GM12878 (cell line): ENCODE data around the gene PARP15. TPM values are rescaled to one million over a fixed set of nuclear protein-coding genes. Genes with fewer than 3 reads are reported as not detected.

Source experiments
- ATAC-seq: fragments of 200-7000 bp; cut with Tn5 transposase; 3 replicates; pipeline ENCODE4 v1.9.1; 2020; ENCODE audit warnings: mild to moderate bottlenecking, moderate library complexity
- BruUV-seq: library from RNA; stranded (reverse); fragments of 400-500 nt; replicated peaks from 2 replicates; lab custom pipeline; 2021; lab: Mats Ljungman, UMichigan
- CTCF ChIA-PET: fragments of 300-600 bp; sonication (Branson Sonifier 250); formaldehyde crosslinking; extraction: SDS; loops from one replicate; lab custom pipeline; 2021; ENCODE audit warnings: inconsistent platforms; lab: Yijun Ruan, JAX
- POLR2A ChIA-PET: fragments of 350-600 bp; formaldehyde crosslinking; extraction: SDS; loops from one replicate; lab custom pipeline; 2021; ENCODE audit warnings: inconsistent platforms; lab: Charles Lee
- RAD21 ChIA-PET: fragments of 300-600 bp; sonication (Branson Sonifier 250); formaldehyde crosslinking; loops from one replicate; lab custom pipeline; 2023; ENCODE audit warnings: antibody characterized with exemption; ENCODE audit not compliant: unreplicated experiment; lab: Charles Lee
- SMC1A ChIA-PET: fragments of 300-600 bp; sonication (Branson Sonifier 250); formaldehyde crosslinking; loops from one replicate; lab custom pipeline; 2023; ENCODE audit not compliant: unreplicated experiment, uncharacterized antibody; lab: Charles Lee
- DNase-seq: peaks from one replicate; pipeline ENCODE4 v3.0.0-alpha.2; 2011; ENCODE audit warnings: low read depth, low spot score
- FAIRE-seq: peaks from 3 replicates; lab custom pipeline; 2011; peaks lifted over from hg19 to GRCh38; lab: Jason Lieb, UNC
- H2AFZ ChIP-seq: 2 replicates; pipeline ENCODE4 v1.6.0; 2011; ENCODE audit warnings: low read depth, low read length, control low read depth; ENCODE audit not compliant: control insufficient read depth
- H3K27ac ChIP-seq: 2 replicates; pipeline ENCODE4 v1.5.1; 2011; ENCODE audit warnings: control low read depth; ENCODE audit not compliant: control insufficient read depth, insufficient read depth
- H3K27me3 ChIP-seq, 2 experiments: replicated peaks in 1 of 2; 2 replicates each; pipeline versions ENCODE4 v1.6.0 to v1.6.1; 2011; ENCODE audit warnings: low read length in 1 of 2; ENCODE audit not compliant: control insufficient read depth in 2 of 2, insufficient read depth in 2 of 2
- H3K36me3 ChIP-seq, 2 experiments: 2 replicates each; pipeline ENCODE4 v1.5.1; 2011; ENCODE audit warnings: low read length in 1 of 2; ENCODE audit not compliant: control insufficient read depth in 2 of 2, insufficient read depth in 2 of 2
- H3K4me1 ChIP-seq: 2 replicates; pipeline ENCODE4 v1.6.1; 2011; ENCODE audit warnings: mild to moderate bottlenecking, low read length, moderate library complexity, mixed read lengths; ENCODE audit not compliant: control insufficient read depth, insufficient read depth
- H3K4me2 ChIP-seq: 2 replicates; pipeline ENCODE4 v1.6.0; 2011; ENCODE audit warnings: control low read depth; ENCODE audit not compliant: control insufficient read depth, insufficient read depth
- H3K4me3 ChIP-seq: fragments of 200-600 bp; sonication (generic); 2 replicates; pipeline ENCODE4 v1.5.1; 2016
- H3K79me2 ChIP-seq: 2 replicates; pipeline ENCODE4 v1.6.0; 2011; ENCODE audit warnings: low read length; ENCODE audit not compliant: control insufficient read depth, insufficient read depth
- H3K9ac ChIP-seq: 2 replicates; pipeline ENCODE4 v1.8.0; 2011; ENCODE audit warnings: low read length, control low read depth, mixed read lengths; ENCODE audit not compliant: control insufficient read depth, insufficient read depth
- H3K9me3 ChIP-seq: replicated peaks from 3 replicates; pipeline ENCODE4 v1.5.1; 2011; ENCODE audit warnings: mild to moderate bottlenecking, low read length; ENCODE audit not compliant: control insufficient read depth, insufficient read depth
- H4K20me1 ChIP-seq: 2 replicates; pipeline ENCODE4 v1.6.0; 2011; ENCODE audit not compliant: control insufficient read depth, insufficient read depth
- EP300 ChIP-seq, 2 experiments: fragments of 150-350 bp in 1 of 2; IDR thresholded peaks; 2 replicates each; pipeline ENCODE4 v1.6.1; 2011 to 2012; ENCODE audit warnings: low read depth in 2 of 2, low read length in 2 of 2, borderline replicate concordance in 1 of 2, improper control_type of control experiment in 1 of 2, inconsistent platforms in 1 of 2; ENCODE audit not compliant: control insufficient read depth in 1 of 2
- TCF12 ChIP-seq: IDR thresholded peaks from 2 replicates; pipeline ENCODE4 v1.6.1; 2011; ENCODE audit warnings: low read depth, mild to moderate bottlenecking, low read length
- WGBS: methylation state at CpG from one replicate; pipeline ENCODE4 v1.1.6; 2016; ENCODE audit warnings: low lambda C conversion rate; ENCODE audit not compliant: insufficient replicate concordance, insufficient coverage; ENCODE audit errors: missing lambda C conversion rate; 5-methylcytosine and 5-hydroxymethylcytosine counted together
- in situ Hi-C: fragments of 300-500 bp; cut with MboI; formaldehyde crosslinking; loops from 9 replicates; pipeline ENCODE4 v1.14.3; 2018; ENCODE audit warnings: mixed read lengths
- intact Hi-C: fragments of 100-400 bp; cut with micrococcal nuclease; formaldehyde crosslinking; loops from one replicate; pipeline ENCODE4 v1.14.2; 2022; ENCODE audit not compliant: unreplicated experiment
- polyA plus RNA-seq, 11 experiments: library from polyadenylated mRNA; depleted of rRNA in 4 of 11; unstranded in 6 of 11; stranded (reverse) in 5 of 11; fragments of >200 nt; fragmentation: Nextera tagmentation in 4 of 11; fragmentation: Illumina TruSeq in 1 of 11; extraction: Ambion mirVana in 4 of 11; extraction: Trizol in 1 of 11; gene quantifications; 1 replicate in 1 of 11; 2 replicates in 10 of 11; pipeline versions ENCODE4 v1.2.1 to v1.2.3, GENCODE V29; 2011 to 2016; ENCODE audit warnings: inconsistent platforms in 2 of 11, missing spikeins in 2 of 11, low read depth in 1 of 11
- total RNA-seq, 4 experiments: library from RNA; depleted of rRNA in 3 of 4; stranded (reverse); fragments of >200 nt in 3 of 4; fragmentation: Illumina TruSeq in 1 of 4; extraction: Trizol in 1 of 4; gene quantifications; 2 replicates each; pipeline versions ENCODE4 v1.2.1 to v1.2.3, GENCODE V29; 2013 to 2021

Gene PARP15
- total and polyA plus RNA-seq, 10 of the 15 experiments (the other 5 are each of a cell fraction or from before 2014, with no cell fraction given), result 9.0 to 234 (median 36.3) TPM

- ChIA-PET CTCF (interaction anchor here (0.7 to 6.4 kb wide), 43 partner anchors 8 to 580 kb away, joined by 3 to 192 read pairs (median 7); partner anchors contain the start of genes DTX3L, FAM162A, MIX23 and PARP15), SMC1A (interaction anchor here (0.6 to 11.3 kb wide), 42 partner anchors 11 to 450 kb away, joined by 3 to 250 read pairs (median 7); partner anchors contain the start of genes DTX3L, FAM162A, KPNA1 and PARP15), POLR2A (interaction anchor here (0.9 to 6.5 kb wide), 15 partner anchors 11 to 287 kb away, joined by 3 to 67 read pairs (median 11); partner anchors contain the start of genes DTX3L, PARP15 and PARP9), RAD21 (interaction anchor here (0.7 to 8.2 kb wide), 36 partner anchors 10 to 1134 kb away, joined by 3 to 236 read pairs (median 8); partner anchors contain the start of genes DTX3L, FAM162A, KPNA1 and PARP15)
- H4K20me1 ChIP-seq, result no peaks in the 10 kb centered on the region; the same call in 1 of the 2 replicates
- peaks cover 52% of the 10 kb centered on the region for H3K79me2 ChIP-seq
- no peak for TF ChIP-seq EP300 (IDR thresholded peaks at IDR 0.05; ENCODE audit: borderline replicate concordance in 1 of 2, control insufficient read depth in 1 of 2, low read depth in 2 of 2, low read length in 2 of 2)
- 0 out of 2 replicates have a peak, but pooled peaks have one; percentile 22 for TF ChIP-seq TCF12
- peak overlapping the region; percentile 96 for H2AFZ ChIP-seq
- peak overlapping the region; percentile 97 for H3K27ac ChIP-seq
- H3K9ac ChIP-seq, result peak overlapping the region; percentile 95
- ATAC-seq (peak; percentile 35), DNase-seq (no peak), FAIRE-seq (no peak)
- in situ Hi-C loops (loop anchor here (5.0 to 10.0 kb wide), 4 partner anchors 123 to 1133 kb away; partner anchors contain the start of gene POLQ), intact Hi-C loops (loop anchor here (1.0 to 5.0 kb wide), 7 partner anchors 63 to 1133 kb away; partner anchors contain the start of genes DTX3L and PARP9)
- BruUV-seq, result TSS peak; percentile 80
- peak overlapping the region; percentile 97 for H3K4me3 ChIP-seq
- H3K36me3 ChIP-seq, result peaks cover 0 to under 1% of the 10 kb centered on the region in 2 experiments; a peak in 1 of 4 replicates
- 1% methylated on average over 10 of the region's 10 CpGs for WGBS
- peaks cover 16% of the 10 kb centered on the region for H3K4me1 ChIP-seq
- H3K9me3 ChIP-seq, result peaks cover 3% of the 10 kb centered on the region
- no peaks in the 10 kb centered on the region for H3K27me3 ChIP-seq
- H3K4me2 ChIP-seq, result peak overlapping the region; percentile 94
Observed at GRCh38 chr3:122679882-122680474, 102.5 kb downstream of the PARP15 start.
